DOHH2 (cell line): Measurements from ENCODE around the gene HIVEP3.

ENCODE experiments used
- H3F3A ChIP-seq: fragments of 200-600 bp; sonication (generic), shearing (Covaris generic); 2 replicates; pipeline ENCODE4 v1.6.0; 2016; ENCODE audit warnings: antibody characterized with exemption, mild to moderate bottlenecking; ENCODE audit not compliant: control insufficient read depth, insufficient read depth
- H3K27ac ChIP-seq: fragments of 200-600 bp; sonication (generic); 2 replicates; pipeline ENCODE4 v1.5.1; 2014; ENCODE audit warnings: low read depth, mild to moderate bottlenecking, low read length, moderate library complexity
- H3K27me3 ChIP-seq: fragments of 200-600 bp; sonication (generic); 2 replicates; pipeline ENCODE4 v1.6.1; 2014; ENCODE audit warnings: mild to moderate bottlenecking, low read length, mixed read lengths; ENCODE audit not compliant: control insufficient read depth
- H3K36me3 ChIP-seq: fragments of 200-600 bp; sonication (generic); 2 replicates; pipeline ENCODE4 v1.6.1; 2014; ENCODE audit warnings: mild to moderate bottlenecking, low read length, moderate library complexity, mixed read lengths; ENCODE audit not compliant: control insufficient read depth
- H3K4me1 ChIP-seq: fragments of 200-600 bp; sonication (generic); 2 replicates; pipeline ENCODE4 v1.6.1; 2014; ENCODE audit warnings: mild to moderate bottlenecking, low read length, mixed read lengths; ENCODE audit not compliant: control insufficient read depth
- H3K4me2 ChIP-seq: fragments of 200-600 bp; sonication (generic); 2 replicates; pipeline ENCODE4 v1.6.0; 2014; ENCODE audit warnings: mild to moderate bottlenecking, low read length, moderate library complexity
- H3K4me3 ChIP-seq: fragments of 200-600 bp; sonication (generic); 2 replicates; pipeline ENCODE4 v1.5.1; 2014; ENCODE audit warnings: mild to moderate bottlenecking, low read length, mixed read lengths
- H3K79me2 ChIP-seq: fragments of 200-600 bp; sonication (generic); 2 replicates; pipeline ENCODE4 v1.6.1; 2014; ENCODE audit warnings: mild to moderate bottlenecking, low read length, mixed read lengths; ENCODE audit not compliant: control insufficient read depth
- H3K9me2 ChIP-seq: fragments of 200-600 bp; sonication (generic); replicated peaks from 2 replicates; pipeline ENCODE4 v1.6.1; 2014; ENCODE audit warnings: mild to moderate bottlenecking, low read length, mixed read lengths; ENCODE audit not compliant: control insufficient read depth
- H3K9me3 ChIP-seq: fragments of 200-600 bp; sonication (generic); 2 replicates; pipeline ENCODE4 v1.6.1; 2014; ENCODE audit warnings: antibody characterized with exemption, low read length, mixed read lengths; ENCODE audit not compliant: control insufficient read depth, insufficient read depth
- H4K20me1 ChIP-seq: fragments of 200-600 bp; sonication (generic); 2 replicates; pipeline ENCODE4 v1.6.0; 2014; ENCODE audit warnings: low read depth, mild to moderate bottlenecking, antibody characterized with exemption, low read length, moderate library complexity; ENCODE audit not compliant: control insufficient read depth, insufficient read depth
- CTCF ChIP-seq: fragments of 200-600 bp; sonication (generic); IDR thresholded peaks from one replicate; pipeline ENCODE4 v1.5.1; 2014; ENCODE audit warnings: antibody characterized with exemption, mild to moderate bottlenecking, low read depth, low read length; ENCODE audit not compliant: poor library complexity, severe bottlenecking
- EZH2phosphoT487 ChIP-seq: fragments of 200-600 bp; sonication (generic); IDR thresholded peaks from 2 replicates; pipeline ENCODE4 v1.6.1; 2017; ENCODE audit warnings: borderline replicate concordance, mild to moderate bottlenecking, antibody characterized with exemption, low read length, moderate library complexity, mixed read lengths

HIVEP3 gene

GRCh38 chr1:41672173-41672572 lies 246.5 kb downstream of the HIVEP3 start:
- H3K4me3 ChIP-seq, result no peak overlapping the region

GRCh38 chr1:41671116-41671755 lies 247.5 kb downstream of the HIVEP3 start:
- H3K4me3 ChIP-seq, result no peak overlapping the region
- no peaks in the 10 kb centered on the region for H3K4me1 ChIP-seq
- peaks cover 27% of the 10 kb centered on the region for H3K27me3 ChIP-seq
- no peak overlapping the region for H3K27ac ChIP-seq
- no peaks in the 10 kb centered on the region for H3K79me2 ChIP-seq
- H3K36me3 ChIP-seq, result no peaks in the 10 kb centered on the region
- H3K4me2 ChIP-seq, result no peak overlapping the region
- H3K9me2 ChIP-seq, result no peaks in the 10 kb centered on the region
- no peaks in the 10 kb centered on the region for H4K20me1 ChIP-seq
- no peaks in the 10 kb centered on the region for H3F3A ChIP-seq
- no peaks in the 10 kb centered on the region for H3K9me3 ChIP-seq
- TF ChIP-seq EZH2phosphoT487, result no peak
- TF ChIP-seq CTCF, result no peak

More at GRCh38 chr1:41672173-41672572, 246.5 kb downstream of the HIVEP3 start:
- no peaks in the 10 kb centered on the region for H4K20me1 ChIP-seq
- no peaks in the 10 kb centered on the region for H3K9me2 ChIP-seq
- H3K36me3 ChIP-seq, result no peaks in the 10 kb centered on the region
- no peaks in the 10 kb centered on the region for H3K79me2 ChIP-seq
- H3K27ac ChIP-seq, result no peak overlapping the region
- no peaks in the 10 kb centered on the region for H3F3A ChIP-seq
- TF ChIP-seq CTCF, result no peak
- no peak for TF ChIP-seq EZH2phosphoT487
- H3K9me3 ChIP-seq, result no peaks in the 10 kb centered on the region
- peaks cover 27% of the 10 kb centered on the region for H3K27me3 ChIP-seq
- no peak overlapping the region for H3K4me2 ChIP-seq
- no peaks in the 10 kb centered on the region for H3K4me1 ChIP-seq

- no peaks in the 10 kb centered on the region for H3K4me1 ChIP-seq
- H3K79me2 ChIP-seq, result no peaks in the 10 kb centered on the region
- peaks cover 27% of the 10 kb centered on the region for H3K27me3 ChIP-seq
These were observed 248.3 kb downstream of the HIVEP3 start for GRCh38 chr1:41670217-41670957.

More at GRCh38 chr1:41670217-41670957, 248.3 kb downstream of the HIVEP3 start:
- TF ChIP-seq CTCF (no peak), EZH2phosphoT487 (no peak)
- Histone ChIP-seq H3K4me3 (no peak overlapping the region), H4K20me1 (no peaks in the 10 kb centered on the region), H3F3A (no peaks in the 10 kb centered on the region), H3K36me3 (no peaks in the 10 kb centered on the region), H3K27ac (no peak overlapping the region), H3K9me2 (no peaks in the 10 kb centered on the region), H3K9me3 (no peaks in the 10 kb centered on the region), H3K4me2 (no peak overlapping the region)
